NCI-H146 (cell line): ENCODE data around the gene ZNF554.
A peak's percentile ranks its signal among the peaks of the same experiment; 100 is the strongest.

Source experiments
- DNase-seq: peaks from one replicate; lab custom pipeline; 2025; lab: John Stamatoyannopoulos, UW

Gene ZNF554

DNA sequence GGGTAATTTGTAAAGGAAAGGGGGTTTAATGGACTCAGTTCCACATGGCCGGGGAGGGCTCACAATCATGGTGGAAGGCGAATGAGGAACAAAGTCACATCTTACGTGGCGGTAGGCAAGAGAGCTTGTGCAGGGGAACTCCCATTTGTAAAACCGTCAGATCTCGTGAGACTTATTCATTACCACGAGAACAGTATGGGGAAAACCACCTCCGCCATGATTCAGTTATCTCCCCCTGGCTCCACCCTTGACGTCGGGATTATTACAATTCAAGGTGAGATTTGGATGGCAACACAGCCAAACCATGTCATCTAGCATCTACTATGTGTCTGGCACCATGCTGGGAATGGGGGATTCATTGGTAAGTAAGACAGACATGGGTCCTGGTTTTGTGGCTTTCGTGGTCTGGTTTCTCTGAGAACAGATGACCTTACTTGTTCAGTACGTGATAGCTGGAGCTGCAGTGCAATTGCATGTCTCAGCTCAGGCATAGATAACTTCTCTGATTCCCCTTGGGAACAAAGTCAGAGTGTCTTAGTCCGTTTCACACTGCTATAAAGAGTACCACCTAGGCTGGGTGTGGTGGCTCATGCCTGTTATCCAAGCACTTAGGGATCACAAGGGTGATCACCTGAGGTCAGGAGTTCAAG lies 8.3 kb downstream of the ZNF554 start:
- no peak for DNase-seq

DNA sequence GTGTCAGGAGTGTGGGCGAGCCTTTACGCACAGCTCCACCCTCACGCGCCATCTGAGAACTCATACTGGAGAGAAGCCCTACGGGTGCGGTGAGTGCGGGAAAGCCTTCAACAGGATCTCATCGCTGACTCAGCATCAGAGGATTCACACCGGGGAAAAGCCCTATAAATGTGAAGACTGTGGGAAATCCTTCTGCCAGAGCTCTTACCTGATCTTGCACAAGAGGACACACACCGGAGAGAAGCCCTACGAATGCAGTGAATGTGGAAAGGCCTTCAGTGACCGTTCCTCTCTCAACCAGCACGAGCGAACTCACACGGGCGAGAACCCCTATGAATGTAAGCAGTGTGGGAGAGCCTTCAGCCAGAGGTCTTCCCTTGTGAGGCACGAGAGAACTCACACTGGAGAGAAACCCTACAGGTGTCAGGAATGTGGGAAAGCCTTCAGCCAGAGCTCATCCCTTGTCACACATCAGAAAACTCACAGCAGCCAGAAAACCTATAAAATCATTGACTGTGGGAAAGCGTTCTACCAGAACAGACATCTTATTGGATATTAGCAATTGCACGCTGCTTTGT lies 14.7 kb downstream of the ZNF554 start:
- no peak for DNase-seq

DNA sequence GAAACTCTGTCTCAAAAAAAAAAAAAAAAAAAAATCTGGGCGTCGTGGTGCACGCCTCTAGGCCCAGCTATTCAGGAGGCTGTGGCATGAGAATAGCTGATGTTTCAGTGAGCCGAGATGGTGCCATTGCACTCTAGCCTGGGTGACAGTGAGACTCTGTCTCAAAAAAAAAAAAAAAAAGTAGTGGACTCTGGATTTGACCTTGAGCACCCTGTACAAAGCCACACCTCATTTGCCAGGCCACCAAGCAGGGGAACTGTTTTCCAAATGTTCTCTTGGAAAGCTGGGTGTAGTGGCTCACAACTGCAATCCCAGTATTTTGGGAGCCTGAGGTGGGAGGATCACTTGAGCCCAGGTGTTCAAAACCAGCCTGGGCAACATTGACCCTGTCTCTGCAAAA lies 17.8 kb downstream of the ZNF554 start:
- DNase-seq, result no peak

DNA sequence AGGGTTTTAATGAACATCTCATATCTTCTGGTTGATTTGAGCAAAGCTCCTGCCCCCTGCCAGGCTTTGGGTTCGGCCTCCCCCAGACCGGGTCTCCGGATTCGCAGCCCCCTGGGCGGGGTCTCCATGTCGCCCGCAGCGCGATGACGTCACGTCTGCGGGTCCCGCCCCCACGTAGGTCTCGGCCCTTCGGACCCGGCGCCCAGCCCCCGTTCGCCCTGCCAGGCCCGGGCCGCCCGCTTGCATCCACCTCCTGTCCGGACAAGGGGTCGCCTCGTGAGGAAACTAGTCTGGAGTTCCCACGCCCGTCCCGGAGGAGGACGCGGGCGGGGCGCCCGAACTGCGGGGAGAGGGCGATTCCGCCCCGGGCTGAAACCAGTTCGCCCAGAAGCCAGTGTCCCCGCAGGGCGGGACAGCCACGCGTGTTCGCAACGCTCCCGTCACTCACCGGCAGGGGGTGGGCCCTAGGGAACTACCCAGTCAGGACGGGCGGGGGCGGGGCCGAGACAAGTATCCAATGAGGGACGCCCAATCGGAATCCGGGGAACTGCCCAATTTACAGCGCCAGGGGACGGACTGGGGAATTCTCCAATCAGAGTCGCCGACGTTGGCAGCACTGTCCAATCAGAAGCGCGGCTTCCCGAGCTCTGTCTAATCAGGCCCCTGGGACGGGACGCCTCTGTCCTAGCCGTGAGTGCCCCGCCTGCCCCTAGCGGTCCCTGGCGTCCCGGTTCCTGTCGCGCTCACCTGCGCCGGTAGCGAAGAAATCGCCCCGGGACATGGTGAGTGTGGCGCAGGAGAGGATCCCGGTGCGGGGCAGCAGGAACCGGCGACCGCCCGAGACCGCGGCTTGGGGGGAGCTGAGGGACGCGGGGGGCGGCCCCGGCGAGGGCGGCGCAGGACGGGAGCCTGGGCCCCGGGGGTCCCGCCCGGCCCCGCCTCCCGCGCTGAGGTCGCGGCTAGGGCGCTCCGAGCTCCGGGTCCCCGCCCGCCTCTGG lies 21.4 kb downstream of the ZNF554 start, which contains the start of gene ZNF555:
ZNF555 (plus strand) TSS at position 682 of the 998 bp plus-strand sequence; CDS start at position 780, 98 bp downstream.
- DNase-seq, result peak; percentile 97

DNA sequence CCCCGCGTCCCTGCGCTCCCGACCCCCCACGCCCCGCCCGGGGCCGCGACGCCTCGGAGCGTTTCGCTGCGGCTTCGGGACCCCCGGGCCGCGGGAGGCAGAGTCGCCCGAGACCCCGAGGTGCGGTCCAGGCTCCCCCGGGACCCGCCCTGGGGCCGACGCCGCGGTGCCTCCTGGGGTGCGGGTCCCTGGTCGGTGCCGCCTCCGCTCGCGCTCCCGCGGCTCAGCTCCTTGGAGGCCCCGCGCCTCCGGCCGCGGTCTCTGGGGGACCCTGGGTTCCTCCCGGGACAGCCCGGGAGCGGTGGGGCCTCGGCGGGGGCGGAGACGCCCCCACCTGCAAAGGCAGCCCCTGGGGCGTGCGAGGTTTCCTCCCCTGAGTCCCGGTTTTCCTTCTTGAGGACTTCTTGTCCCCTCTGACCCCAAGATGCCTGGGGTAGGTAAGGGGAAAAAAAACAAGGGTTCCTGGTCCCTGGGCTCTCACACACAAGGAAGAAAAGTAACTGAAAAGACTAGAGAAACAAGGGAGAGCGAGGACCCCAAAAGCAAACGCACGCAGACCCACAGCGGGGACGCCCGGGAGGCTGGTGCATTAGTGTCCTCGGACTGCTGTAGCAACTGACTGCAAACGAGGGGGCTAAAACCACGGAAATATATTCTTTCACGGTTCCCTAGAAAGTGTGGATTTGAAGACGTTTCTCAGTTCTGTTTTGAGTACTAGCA lies 22.3 kb downstream of the ZNF554 start:
- DNase-seq, result peak; percentile 16

DNA sequence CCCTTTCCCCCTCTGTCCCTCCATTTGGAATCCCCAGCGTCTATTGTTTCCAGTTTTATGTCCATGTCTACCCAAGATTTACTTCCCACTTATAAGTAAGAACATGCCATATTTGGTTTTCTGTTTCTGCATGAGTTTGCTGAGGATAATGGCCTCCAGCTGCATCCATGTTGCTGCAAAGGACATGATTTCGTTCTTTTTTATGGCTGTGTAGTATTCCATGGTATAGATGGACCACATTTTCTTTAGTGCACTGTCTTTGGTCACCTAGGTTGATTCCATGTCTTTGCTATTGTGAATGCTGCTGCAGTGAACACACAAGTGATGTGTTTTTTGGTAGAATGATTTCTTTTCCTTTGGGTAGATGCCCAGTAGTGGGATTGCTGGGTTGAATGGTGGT lies 25.4 kb downstream of the ZNF554 start:
- no peak for DNase-seq

DNA sequence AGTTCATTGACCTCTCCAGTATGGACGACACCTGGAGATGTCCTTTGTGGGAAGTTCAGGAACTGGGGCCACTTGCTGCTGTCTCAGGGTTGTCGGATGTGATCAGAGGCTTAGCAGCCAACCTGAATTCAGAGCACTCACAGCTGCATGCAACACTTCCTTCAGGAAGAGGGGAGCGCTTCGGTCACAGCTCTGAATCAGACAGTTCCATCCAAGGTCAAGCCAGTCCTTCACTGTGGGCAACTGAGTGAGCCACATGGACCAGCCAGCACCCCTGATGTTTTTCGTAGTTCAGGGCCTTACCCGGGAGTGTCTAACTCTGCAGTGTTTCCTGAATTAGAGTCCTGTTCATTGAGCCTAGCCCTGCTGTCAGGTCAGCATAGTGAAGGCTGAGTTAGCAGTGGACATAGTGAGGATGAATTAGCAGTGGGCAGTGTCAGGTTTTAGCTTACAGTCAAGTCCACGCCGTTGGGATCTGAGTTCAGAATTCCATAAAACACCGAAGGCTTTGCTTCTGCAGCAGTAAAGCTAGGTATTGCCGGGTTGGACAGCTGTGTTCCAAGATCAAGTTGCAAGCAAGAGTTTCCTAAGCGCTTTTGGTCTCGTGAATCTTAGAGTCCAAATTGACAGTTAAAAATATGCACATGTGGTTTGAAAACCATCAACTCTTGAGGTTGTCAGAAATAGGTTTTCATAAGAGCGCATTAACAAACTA lies 26.7 kb downstream of the ZNF554 start:
- no peak for DNase-seq

DNA sequence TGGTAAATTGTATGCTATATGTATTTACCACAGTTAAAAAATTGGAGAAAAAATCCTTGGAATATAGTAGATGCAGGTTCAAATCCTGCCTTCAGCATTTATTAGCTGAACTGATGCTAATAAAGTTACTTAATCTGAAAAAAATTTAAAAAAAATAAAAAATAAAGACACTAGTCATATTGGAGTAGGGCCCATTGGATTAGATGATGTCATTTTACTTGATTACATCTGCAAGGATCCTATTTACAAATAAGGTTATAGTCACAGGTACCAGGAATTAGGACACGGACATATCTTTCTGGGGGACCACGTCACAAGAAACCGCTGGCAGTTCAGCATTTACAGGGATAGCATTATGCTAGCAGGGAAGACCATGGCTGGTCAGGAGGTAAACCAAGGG lies 27.8 kb downstream of the ZNF554 start:
- no peak for DNase-seq

DNA sequence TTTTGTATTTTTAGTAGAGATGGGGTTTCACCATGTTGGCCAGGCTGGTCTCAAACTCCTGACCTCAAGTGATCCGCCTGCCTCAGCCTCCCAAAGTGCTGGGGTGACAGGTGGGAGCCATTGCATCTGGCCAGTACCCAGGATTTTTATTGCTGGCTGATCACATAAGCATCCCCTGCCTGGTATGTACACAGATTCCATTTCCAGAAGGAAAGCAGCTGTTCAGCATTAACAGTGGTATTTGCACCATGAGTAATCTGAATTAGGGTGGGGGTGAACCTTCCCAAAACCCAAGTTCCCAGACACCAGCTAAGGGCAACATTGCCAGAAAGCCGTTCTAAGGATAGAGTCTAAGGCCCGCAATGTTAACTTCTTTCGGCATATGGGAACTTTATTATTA lies 28.9 kb downstream of the ZNF554 start:
- DNase-seq, result no peak

DNA sequence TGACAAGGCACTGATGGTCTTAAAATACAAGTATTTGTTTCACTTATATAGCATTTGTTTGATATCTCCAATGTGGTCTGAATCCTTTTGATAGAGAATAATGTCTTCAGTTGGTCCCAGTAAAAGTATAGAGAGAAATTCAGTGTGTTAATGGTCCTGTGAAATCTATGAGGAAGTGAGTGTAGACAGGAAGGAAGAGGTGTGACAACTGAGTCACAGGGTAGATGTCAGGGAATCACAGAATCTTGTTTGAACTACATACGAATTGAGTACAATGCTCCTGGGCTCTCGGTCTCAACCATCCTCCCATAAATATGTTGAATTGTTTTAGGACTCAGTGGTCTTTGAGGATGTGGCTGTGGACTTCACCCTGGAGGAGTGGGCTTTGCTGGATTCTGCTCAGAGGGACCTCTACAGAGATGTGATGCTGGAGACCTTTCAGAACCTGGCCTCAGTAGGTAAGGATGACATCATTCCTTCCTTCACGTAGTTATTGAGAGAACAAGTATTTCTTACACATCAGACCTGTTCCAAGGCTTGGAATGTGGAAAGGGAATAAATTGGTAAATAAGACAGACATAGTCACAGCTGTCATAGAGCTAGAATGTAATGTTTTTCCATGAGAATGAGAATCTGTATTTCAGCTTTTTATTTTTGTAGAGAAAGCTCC lies 30.7 kb downstream of the ZNF554 start:
- no peak for DNase-seq

DNA sequence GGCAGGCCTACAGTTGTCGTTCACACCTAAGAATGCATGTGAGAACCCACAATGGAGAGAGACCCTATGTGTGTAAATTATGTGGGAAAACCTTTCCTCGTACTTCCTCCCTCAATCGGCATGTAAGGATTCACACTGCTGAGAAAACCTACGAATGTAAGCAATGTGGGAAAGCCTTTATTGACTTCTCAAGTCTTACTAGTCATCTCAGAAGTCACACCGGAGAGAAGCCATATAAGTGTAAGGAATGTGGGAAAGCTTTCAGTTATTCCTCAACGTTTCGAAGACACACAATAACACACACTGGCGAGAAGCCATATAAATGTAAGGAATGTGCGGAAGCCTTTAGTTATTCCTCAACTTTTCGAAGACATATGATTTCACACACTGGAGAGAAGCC lies 32.9 kb downstream of the ZNF554 start:
- DNase-seq, result no peak

DNA sequence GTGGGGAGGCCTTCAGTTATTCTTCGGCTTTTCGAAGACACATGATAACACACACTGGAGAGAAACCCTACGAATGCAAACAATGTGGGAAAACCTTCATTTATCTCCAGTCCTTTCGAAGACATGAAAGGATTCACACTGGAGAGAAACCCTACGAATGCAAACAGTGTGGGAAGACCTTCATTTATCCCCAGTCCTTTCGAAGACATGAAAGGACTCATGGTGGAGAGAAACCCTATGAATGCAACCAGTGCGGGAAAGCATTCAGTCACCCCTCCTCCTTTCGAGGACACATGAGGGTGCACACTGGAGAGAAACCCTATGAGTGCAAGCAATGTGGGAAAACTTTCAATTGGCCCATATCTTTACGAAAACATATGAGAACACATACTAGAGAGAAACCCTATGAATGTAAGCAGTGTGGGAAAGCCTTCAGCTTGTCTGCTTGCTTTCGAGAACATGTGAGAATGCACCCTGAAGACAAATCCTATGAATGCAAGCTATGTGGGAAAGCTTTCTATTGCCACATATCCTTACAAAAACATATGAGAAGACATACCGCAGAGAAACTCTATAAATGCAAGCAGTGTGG lies 33.4 kb downstream of the ZNF554 start:
- no peak for DNase-seq

DNA sequence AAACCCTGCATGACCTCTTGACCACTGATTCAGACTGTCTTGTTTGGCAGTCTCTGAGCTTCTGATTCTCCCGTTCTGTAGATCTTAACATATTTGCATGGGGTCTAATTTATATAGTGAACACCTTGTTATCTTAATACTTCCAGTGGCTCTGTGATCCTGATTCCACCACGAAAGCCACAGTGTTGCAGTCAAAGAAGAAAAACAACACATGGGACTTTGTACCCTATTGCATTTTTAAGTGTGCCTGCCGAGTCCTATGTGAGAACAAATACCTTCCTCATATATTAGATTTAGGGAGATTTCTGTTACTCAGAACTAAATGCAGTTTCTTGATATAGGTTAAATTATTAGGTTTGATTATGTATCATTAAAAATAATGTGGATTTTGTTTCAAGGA lies 35.2 kb downstream of the ZNF554 start:
- no peak for DNase-seq

DNA sequence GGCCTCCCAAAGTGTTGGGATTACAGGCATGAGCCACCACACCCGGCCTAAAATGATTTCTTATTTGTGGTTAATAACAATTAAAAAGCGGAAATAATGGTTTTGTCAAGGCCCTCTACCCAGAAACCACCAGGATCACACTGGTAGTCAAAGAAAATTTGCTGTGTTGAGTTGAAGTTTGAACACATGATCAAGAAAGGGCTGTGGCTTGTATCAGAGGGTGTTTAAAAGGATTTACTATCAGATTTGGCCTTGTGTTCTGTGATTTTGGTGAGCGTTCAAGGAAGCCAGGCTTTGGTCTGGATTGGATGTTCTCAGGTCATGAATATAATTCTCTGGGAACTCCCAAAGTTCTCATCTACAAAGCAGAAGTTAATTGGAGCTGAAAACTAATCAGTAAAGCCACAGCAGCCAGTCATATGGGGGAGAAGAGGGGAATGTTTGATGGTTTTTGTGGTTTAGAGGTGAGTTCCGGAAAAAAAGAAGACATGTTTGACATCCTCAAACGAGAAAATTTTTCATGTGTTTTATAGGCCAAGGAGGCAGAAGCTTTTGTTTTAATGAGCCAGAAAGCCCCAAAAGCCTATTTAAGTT lies 36.9 kb downstream of the ZNF554 start:
- DNase-seq, result no peak

DNA sequence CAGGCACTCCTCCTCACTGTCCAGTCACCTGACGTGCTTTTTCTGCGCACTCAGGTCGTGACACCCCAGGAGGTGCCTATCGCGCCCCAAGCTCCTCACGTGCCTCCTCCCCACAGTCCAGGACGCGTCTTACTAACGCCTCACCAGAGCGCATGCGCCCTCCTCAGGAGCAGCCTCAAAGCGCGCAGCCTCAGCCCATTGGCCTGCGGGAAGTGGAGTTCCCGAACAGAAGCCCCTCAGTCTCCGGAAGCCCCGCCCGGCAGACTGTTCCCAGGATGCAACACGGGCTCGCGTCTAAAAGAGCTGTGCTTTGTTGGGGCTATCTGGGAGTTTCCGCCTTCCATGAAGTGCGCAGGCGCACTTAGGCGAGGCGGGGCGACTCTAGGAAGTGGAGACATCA lies 39.2 kb downstream of the ZNF554 start:
- DNase-seq, result no peak

DNA sequence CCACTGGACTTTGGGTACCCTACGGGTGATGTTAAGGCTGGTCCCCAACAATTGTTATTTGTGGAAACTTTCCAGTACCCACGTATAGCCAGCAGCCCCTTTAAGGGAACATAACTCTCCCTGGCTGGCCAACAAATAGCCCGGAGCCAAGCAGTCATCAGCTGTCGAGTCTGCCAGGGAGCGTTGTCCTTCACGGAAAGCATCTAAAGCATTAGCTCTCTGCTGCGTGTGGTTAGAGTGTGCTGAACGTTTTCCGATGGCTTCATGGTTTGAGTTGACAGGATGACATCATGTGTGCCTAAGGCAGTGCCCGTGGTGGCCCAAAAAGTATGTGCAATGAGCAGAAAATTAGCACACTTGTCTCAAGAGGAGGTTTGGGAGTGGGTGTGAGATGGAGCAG lies 44.1 kb downstream of the ZNF554 start:
- DNase-seq, result no peak

DNA sequence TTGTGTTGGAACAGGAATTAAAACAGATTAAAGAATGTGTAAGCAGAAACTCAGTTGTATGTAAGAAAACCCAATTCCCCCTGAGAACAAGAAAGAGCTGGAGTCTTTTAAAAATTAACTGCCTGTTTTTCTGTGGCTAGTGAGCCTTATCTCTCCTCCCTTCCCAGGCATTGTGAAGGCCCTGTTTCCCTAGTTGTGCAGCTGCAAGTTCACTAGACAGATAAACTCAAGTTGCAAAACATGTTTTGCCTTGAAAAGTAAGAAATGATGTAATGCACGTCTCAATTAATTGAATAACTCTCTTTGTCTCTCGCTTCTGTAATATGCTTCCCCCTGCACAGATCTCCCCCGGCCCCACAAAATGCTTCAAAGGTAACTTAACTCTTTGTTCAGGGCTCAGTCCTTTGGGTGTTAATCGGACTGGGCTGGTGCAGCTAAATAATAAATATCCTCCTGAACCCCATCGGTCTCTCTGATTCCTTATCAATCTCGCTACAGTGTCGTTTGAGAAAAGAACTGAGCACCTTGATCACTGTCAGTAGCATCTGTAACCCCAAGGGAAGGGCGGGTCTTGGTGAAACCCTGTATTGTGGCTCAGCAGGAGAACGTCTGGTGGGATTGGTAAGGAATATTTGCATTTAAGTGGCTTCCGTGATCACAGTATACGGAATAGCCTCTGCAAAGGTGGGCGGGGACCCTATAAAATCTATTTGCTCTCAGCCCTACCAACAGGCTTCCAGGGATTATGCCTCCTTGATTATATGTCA lies 45.8 kb downstream of the ZNF554 start:
- DNase-seq, result no peak

DNA sequence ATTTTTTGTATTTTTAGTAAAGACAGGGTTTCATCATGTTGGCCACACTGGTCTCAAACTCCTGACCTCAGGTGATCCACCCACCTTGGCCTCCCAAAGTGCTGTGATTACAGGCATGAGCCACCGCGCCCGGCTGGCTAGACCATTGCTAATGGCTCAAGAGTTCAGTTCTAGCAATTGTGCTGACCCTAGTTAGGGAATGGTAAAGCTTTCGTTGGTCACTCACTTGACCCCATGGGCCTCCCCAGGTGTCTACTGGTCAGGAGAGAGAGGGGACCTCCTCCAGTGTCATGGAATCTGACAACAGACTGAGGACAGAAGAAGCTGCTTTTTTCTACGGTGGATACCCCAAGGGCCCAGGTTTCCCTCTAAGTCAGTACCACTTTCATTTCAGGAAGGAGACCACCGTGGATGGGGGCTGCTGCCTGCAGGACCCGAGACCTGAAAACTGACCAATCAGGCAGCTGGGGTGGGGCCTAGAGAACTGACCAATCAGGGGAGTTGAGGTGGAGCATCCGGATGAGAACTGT lies 46.9 kb downstream of the ZNF554 start:
- no peak for DNase-seq
